ENCODE measurements around the gene GTF2E1. TPM values are rescaled to one million over a fixed set of nuclear protein-coding genes. Genes with fewer than 3 reads are reported as not detected.
A peak's percentile ranks its signal among the peaks of the same experiment; 100 is the strongest.

Gene GTF2E1
- total and polyA plus RNA-seq, 10 donors: 5.2 to 28.3 (median 19.7) TPM

GRCh38 chr3:120741320-120741719 is 1.2 kb upstream of the GTF2E1 start:
- 52 to 67% (median 62%) methylated on average over 3 of the region's 3 CpGs for WGBS, 5 donors
- DNase-seq: no peak
- H3K36me3 ChIP-seq: peaks cover 0 to 19% (median 7%) of the 10 kb centered on the region in 6 donors
- no peaks in the 10 kb centered on the region for H3K27me3 ChIP-seq (replicated peaks in 1 of 7)
- peak overlapping the region; percentile 64 to 96 (median 86) for H3K4me3 ChIP-seq
- H3K4me1 ChIP-seq: peaks cover 12 to 49% (median 32%) of the 10 kb centered on the region in 6 donors
- peak overlapping the region in 5 of 8 donors; percentile 96 to 98 (median 97) for H3K27ac ChIP-seq
- no peak for TF ChIP-seq POLR2A (IDR thresholded peaks at IDR 0.05)
- TF ChIP-seq POLR2AphosphoS5 (IDR thresholded peaks at IDR 0.05): no peak
- TF ChIP-seq CTCF (IDR thresholded peaks at IDR 0.05 in 8 of 11, conservative IDR thresholded peaks at IDR 0.05 in 3 of 11): no peak
- intact Hi-C loops (cut with DNase I; ENCODE audit: low total_unique reads): loop anchor here (10.0 kb wide), 1 partner anchor 147 kb away; the partner anchor contains the start of gene NDUFB4
- no peaks in the 10 kb centered on the region for H3K9me3 ChIP-seq

GRCh38 chr3:120741837-120742197 is 727 bp upstream of the GTF2E1 start:
- peaks cover 12 to 49% (median 32%) of the 10 kb centered on the region in 6 donors for H3K4me1 ChIP-seq
- H3K4me3 ChIP-seq: peak overlapping the region; percentile 64 to 96 (median 86)
- H3K36me3 ChIP-seq: peaks cover 0 to 19% (median 7%) of the 10 kb centered on the region in 6 donors
- no peaks in the 10 kb centered on the region for H3K27me3 ChIP-seq (replicated peaks in 1 of 7)
- TF ChIP-seq CTCF (IDR thresholded peaks at IDR 0.05 in 8 of 11, conservative IDR thresholded peaks at IDR 0.05 in 3 of 11) (no peak), POLR2AphosphoS5 (IDR thresholded peaks at IDR 0.05) (no peak), POLR2A (IDR thresholded peaks at IDR 0.05) (no peak)
- WGBS, 5 donors: 7 to 12% (median 10%) methylated on average over 10 of the region's 10 CpGs
- no peak for DNase-seq
- H3K9me3 ChIP-seq: no peaks in the 10 kb centered on the region
- intact Hi-C loops (cut with DNase I; ENCODE audit: low total_unique reads): loop anchor here (10.0 kb wide), 1 partner anchor 147 kb away; the partner anchor contains the start of gene NDUFB4
- H3K27ac ChIP-seq: peak overlapping the region; percentile 92 to 98 (median 97)

- Histone ChIP-seq H3K27me3 (replicated peaks in 1 of 7) (no peaks in the 10 kb centered on the region), H3K4me3 (peak overlapping the region; percentile 64 to 96 (median 86)), H3K27ac (peak overlapping the region; percentile 53 to 98 (median 97)), H3K36me3 (peaks cover 0 to 8% (median 6%) of the 10 kb centered on the region in 6 donors), H3K4me1 (peaks cover 12 to 49% (median 32%) of the 10 kb centered on the region in 6 donors), H3K9me3 (peaks cover 0 to 4% (median 0%) of the 10 kb centered on the region in 8 donors)
- WGBS, 5 donors: 0 to 1% (median 0%) methylated on average over 25 to 26 of the region's 26 CpGs
- intact Hi-C loops (cut with DNase I; ENCODE audit: low total_unique reads): loop anchor here (10.0 kb wide), 1 partner anchor 148 kb away; the partner anchor contains the start of gene NDUFB4
- TF ChIP-seq POLR2AphosphoS5 (IDR thresholded peaks at IDR 0.05) (peak in 1 of 3 donors; percentile 60), CTCF (IDR thresholded peaks at IDR 0.05 in 8 of 11, conservative IDR thresholded peaks at IDR 0.05 in 3 of 11) (no peak), POLR2A (IDR thresholded peaks at IDR 0.05) (no peak)
- peak; percentile 92 for DNase-seq
Observed at GRCh38 chr3:120742849-120743365, 363 bp downstream of the GTF2E1 start.

GRCh38 chr3:120743556-120744195 is 1.1 kb downstream of the GTF2E1 start:
- TF ChIP-seq POLR2AphosphoS5 (IDR thresholded peaks at IDR 0.05) (no peak), POLR2A (IDR thresholded peaks at IDR 0.05) (no peak), CTCF (IDR thresholded peaks at IDR 0.05 in 8 of 11, conservative IDR thresholded peaks at IDR 0.05 in 3 of 11) (no peak)
- DNase-seq: no peak
- H3K27me3 ChIP-seq (replicated peaks in 1 of 7): no peaks in the 10 kb centered on the region
- peaks cover 0 to under 1% (median 0%) of the 10 kb centered on the region in 6 donors for H3K36me3 ChIP-seq
- WGBS, 5 donors: 65 to 74% (median 71%) methylated on average over 6 of the region's 6 CpGs
- peak overlapping the region in 5 of 8 donors; percentile 96 to 98 (median 97) for H3K27ac ChIP-seq
- intact Hi-C loops (cut with DNase I; ENCODE audit: low total_unique reads): loop anchor here (10.0 kb wide), 1 partner anchor 149 kb away; the partner anchor contains the start of gene NDUFB4
- peak overlapping the region in 7 of 8 donors; percentile 75 to 96 (median 88) for H3K4me3 ChIP-seq
- peaks cover 0 to 4% (median 0%) of the 10 kb centered on the region in 8 donors for H3K9me3 ChIP-seq
- peaks cover 12 to 49% (median 32%) of the 10 kb centered on the region in 6 donors for H3K4me1 ChIP-seq

Data from spleen (tissue), 11 donors.